H1 (cell line): ENCODE measurements around the gene TMEM273. TPM values are rescaled to one million over a fixed set of nuclear protein-coding genes. Genes with fewer than 3 reads are reported as not detected.

Source experiments
- CHD2 ChIP-seq: IDR thresholded peaks from 2 replicates; pipeline ENCODE4 v1.6.1; 2012; ENCODE audit warnings: low read length, improper control_type of control experiment
- CREB1 ChIP-seq: IDR thresholded peaks from 2 replicates; pipeline ENCODE4 v1.6.1; 2012; ENCODE audit warnings: inconsistent platforms
- SP4 ChIP-seq: IDR thresholded peaks from 2 replicates; pipeline ENCODE4 v1.6.1; 2012; ENCODE audit warnings: low read length, inconsistent platforms
- TAF1 ChIP-seq: IDR thresholded peaks from 2 replicates; pipeline ENCODE4 v1.6.1; 2011; ENCODE audit warnings: mild to moderate bottlenecking, low read depth, low read length
- polyA plus RNA-seq, 7 experiments: library from polyadenylated mRNA; depleted of rRNA in 3 of 7; stranded (reverse) in 5 of 7; unstranded in 2 of 7; fragments of >200 nt in 5 of 7; fragments of 200-250 nt in 2 of 7; gene quantifications; 1 replicate in 5 of 7; 2 replicates in 1 of 7; 4 replicates in 1 of 7; pipeline versions ENCODE4 v1.2.1 to v1.2.3, GENCODE V29; 2011 to 2013; ENCODE audit warnings: missing spikeins in 2 of 7, mixed read lengths in 2 of 7
- total RNA-seq: library from RNA; stranded (reverse); fragmentation: NEBNext Ultra II Directional; extraction: Animal tissue kit (Norgen Biotek cat#: 25700); gene quantifications from 2 replicates; pipeline ENCODE4 v1.2.1, GENCODE V29; 2021
- TF ChIP-seq, protein P1 (sequence below), 3 experiments: IDR thresholded peaks; 1 replicate in 2 of 3; 2 replicates in 1 of 3; pipeline versions ENCODE4 v1.5.1 to v1.6.1; 2011; ENCODE audit warnings: low read length in 3 of 3, mild to moderate bottlenecking in 3 of 3, inconsistent platforms in 2 of 3, low read depth in 1 of 3, moderate library complexity in 1 of 3; ENCODE audit not compliant: insufficient read depth in 1 of 3; ENCODE audit errors: control extremely low read depth in 1 of 3

Gene TMEM273
- total and polyA plus RNA-seq, 2 of the 8 experiments (the other 6 are each of a cell fraction or from before 2014, with no cell fraction given): not detected

DNA sequence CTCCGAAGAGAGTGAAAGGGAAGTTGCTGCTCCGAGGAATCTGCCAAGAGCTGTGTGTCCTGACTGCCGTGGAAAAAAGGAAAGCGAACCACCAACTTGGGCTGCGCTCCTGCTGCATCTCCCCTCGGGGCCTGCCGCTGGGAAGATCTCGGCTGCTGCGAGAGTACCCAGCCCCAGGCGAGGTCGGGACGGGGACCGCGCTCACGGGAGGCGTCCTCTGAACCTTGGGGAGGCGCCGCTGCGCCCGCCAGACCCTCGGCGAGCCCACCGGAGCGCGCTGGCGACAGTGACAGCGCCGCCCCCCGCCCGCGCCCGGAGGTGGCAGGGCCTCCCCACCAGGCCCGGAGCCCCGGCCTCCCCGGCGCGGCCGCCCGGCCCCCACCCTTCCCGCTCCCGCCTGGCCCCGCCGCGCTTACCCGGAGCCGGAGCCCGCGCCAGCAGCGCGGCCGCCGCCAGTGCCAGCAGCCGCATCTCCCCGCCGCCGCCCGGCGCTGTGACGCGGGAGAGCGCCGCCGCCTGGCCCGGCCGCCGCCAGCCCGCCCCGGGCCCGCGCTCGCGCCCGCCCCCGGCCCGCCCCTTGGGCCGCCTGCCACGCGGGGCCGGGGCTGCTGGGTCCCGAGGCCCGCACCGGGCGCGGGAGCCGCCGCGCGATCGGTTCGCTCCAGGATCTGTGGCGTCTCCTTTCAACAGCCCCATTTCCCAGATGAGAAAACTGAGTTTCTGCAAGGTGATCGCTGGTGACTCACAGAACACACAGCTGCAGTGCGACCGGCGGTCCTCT is 73.0 kb downstream of the TMEM273 start, which contains the start of gene VSTM4 (continued):
- TF ChIP-seq CHD2: peak; percentile 71; the same call in 1 of the 2 replicates
- TF ChIP-seq, protein P1, sequence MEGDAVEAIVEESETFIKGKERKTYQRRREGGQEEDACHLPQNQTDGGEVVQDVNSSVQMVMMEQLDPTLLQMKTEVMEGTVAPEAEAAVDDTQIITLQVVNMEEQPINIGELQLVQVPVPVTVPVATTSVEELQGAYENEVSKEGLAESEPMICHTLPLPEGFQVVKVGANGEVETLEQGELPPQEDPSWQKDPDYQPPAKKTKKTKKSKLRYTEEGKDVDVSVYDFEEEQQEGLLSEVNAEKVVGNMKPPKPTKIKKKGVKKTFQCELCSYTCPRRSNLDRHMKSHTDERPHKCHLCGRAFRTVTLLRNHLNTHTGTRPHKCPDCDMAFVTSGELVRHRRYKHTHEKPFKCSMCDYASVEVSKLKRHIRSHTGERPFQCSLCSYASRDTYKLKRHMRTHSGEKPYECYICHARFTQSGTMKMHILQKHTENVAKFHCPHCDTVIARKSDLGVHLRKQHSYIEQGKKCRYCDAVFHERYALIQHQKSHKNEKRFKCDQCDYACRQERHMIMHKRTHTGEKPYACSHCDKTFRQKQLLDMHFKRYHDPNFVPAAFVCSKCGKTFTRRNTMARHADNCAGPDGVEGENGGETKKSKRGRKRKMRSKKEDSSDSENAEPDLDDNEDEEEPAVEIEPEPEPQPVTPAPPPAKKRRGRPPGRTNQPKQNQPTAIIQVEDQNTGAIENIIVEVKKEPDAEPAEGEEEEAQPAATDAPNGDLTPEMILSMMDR (IDR thresholded peaks at IDR 0.05; ENCODE audit: control extremely low read depth in 1 of 3, insufficient read depth in 1 of 3, low read depth in 1 of 3, low read length in 3 of 3): peak in 1 of 3 experiments; percentile 4; a peak in 1 of 4 replicates
- no peak for TF ChIP-seq SP4
- TF ChIP-seq CREB1: peak; percentile 22; the same call in 1 of the 2 replicates
- TF ChIP-seq TAF1: no peak
- TF ChIP-seq, all 59 proteins: peak for 10
